HK-2 (cell line): Measurements from ENCODE around the gene WDR44.
"Not testable (repeated sequence)": the region's sequence is repeated elsewhere in the genome, so short reads cannot be mapped to it uniquely, and the experiment has no call there.

Experiments
- DNase-seq: peaks from one replicate; pipeline ENCODE4 v3.0.0-alpha.2; 2018; ENCODE audit not compliant: unreplicated experiment

WDR44 gene, protein sequence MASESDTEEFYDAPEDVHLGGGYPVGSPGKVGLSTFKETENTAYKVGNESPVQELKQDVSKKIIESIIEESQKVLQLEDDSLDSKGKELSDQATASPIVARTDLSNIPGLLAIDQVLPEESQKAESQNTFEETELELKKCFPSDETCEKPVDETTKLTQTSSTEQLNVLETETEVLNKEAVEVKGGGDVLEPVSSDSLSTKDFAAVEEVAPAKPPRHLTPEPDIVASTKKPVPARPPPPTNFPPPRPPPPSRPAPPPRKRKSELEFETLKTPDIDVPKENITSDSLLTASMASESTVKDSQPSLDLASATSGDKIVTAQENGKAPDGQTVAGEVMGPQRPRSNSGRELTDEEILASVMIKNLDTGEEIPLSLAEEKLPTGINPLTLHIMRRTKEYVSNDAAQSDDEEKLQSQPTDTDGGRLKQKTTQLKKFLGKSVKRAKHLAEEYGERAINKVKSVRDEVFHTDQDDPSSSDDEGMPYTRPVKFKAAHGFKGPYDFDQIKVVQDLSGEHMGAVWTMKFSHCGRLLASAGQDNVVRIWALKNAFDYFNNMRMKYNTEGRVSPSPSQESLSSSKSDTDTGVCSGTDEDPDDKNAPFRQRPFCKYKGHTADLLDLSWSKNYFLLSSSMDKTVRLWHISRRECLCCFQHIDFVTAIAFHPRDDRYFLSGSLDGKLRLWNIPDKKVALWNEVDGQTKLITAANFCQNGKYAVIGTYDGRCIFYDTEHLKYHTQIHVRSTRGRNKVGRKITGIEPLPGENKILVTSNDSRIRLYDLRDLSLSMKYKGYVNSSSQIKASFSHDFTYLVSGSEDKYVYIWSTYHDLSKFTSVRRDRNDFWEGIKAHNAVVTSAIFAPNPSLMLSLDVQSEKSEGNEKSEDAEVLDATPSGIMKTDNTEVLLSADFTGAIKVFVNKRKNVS

DNA sequence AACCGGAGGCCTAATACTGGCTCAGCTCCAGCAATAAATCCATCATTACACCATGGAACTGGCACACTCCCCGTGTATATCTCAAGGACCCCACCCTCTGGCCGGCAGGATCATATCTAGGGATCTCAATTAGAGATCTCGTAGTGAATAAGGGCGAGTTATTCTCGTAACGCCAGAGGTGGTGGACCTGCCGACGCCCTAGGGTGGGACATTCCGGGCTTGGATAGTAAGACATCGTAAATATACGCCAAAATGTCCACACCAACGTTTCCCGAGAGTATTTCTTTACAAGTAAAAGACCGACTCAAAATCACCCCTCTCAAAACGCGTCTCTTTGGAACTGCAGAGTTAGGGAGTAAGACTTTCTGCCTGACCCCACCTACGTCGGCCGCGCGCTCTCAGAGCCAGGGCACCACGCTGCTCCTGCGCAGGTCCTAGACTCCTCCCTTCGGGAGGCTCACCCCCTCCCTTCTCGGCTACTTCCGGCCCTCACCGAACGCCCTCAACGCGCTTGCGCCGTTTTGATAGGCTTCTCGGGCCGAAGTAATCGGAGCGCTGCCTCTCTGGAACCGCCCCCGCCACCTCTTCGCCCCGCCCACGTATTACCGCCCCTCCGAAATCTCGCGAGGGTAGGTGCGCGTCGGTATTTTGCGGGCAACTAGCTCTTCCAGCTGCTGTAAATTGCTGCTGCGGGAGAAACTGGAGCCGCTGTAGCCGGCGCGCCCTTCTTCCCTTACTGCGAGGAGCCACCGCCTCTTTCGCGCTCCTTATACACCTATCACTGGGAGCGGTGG is at the start of gene WDR44:
TSS of gene WDR44 (plus strand) at position 643 of the 794 bp plus-strand sequence. CDS start 398 bp downstream, outside the sequence.
- peak; percentile 94 for DNase-seq

DNA sequence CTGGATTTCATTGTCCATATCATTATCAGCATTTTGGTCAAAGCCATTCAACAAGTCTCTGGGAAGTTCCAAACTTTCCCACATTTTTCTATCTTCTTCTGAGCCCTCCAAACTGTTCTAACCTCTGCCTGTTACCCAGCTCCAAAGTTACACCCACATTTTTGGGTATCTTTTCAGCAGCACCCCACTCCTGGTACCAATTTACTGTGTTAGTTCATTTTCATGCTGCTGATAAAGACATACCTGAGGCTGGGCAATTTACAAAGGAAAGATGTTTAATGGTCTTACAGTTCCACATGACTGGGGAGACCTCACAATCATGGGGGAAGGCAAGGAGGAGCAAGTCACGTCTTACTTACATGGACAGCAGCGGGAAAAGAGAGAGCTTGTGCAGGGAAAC is 40.1 kb upstream of the WDR44 start:
- not testable (repeated sequence) for DNase-seq

DNA sequence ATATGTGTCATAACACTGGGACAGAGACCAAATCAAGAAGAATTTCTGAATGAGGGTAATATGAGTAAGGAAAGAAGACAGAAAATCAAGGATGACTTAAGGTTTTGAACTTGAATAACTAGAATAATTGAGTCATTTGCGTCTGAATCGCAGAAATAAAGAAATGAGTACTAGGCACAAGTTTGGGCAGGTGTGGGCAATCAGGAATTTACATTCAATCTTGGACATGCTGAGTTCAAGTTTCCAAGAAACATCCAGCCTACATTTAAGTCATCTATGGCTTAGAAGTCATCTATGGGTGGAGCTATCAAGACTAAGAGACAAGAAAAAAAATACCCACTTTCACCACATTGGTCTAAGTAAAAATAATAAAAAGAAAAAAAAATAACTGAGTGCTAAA is 30.4 kb upstream of the WDR44 start:
- DNase-seq = no peak

DNA sequence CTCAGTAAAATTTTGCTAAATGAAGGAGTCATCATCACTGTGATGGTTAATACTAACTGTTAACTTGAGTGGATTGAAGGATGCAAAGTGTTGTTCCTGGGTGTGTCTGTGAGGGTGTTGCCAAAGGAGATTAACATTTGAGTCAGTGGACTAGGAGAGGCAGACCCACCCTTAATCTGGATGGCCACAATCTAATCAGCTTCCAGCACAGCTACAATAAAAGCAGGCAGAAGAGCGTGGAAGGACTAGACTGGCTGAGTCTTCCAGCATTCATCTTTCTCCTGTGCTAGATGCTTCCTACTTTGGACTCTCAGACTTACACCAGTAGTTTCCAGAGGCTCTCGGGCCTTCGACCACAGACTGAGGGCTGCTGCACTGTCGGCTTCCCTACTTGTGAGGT is 21.3 kb upstream of the WDR44 start:
- no peak for DNase-seq

DNA sequence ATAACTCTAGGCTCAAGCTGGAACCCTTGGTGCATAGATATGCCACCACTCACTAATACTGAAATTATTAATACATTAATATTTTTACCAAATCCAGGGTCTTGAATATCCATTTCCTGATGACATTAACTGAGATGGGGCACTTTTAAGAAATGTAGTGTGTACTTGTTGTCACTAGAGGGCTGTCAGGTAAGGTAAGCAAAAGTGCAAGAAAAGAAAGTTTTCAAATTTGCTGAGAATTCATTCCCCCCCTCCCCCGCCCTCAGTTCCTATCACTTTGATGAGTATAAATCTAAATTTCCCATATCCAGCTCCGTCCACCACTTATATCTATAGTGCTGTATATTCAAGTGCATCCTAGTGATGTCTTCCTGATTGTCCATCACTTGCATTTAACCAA is 20.5 kb upstream of the WDR44 start:
- no peak for DNase-seq

DNA sequence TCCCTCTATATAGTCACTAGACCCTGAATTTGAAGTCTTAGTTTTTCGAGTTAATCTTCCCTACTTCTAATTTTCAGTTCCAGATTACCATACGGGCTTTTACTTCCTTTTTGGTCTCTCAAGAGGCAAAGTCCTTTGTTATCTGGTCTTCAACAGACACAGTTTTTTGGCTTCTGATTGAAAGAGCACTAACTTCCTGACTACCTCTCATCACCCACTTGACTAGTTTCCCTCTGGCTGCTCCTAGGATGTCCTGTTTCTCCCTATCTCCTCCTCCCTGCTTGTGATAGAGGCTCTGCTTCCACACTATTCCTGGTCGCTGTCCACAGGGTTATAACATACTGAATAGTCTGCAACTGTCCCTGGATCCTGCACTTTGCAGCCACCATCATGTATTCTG is 16.7 kb upstream of the WDR44 start:
- no peak for DNase-seq

DNA sequence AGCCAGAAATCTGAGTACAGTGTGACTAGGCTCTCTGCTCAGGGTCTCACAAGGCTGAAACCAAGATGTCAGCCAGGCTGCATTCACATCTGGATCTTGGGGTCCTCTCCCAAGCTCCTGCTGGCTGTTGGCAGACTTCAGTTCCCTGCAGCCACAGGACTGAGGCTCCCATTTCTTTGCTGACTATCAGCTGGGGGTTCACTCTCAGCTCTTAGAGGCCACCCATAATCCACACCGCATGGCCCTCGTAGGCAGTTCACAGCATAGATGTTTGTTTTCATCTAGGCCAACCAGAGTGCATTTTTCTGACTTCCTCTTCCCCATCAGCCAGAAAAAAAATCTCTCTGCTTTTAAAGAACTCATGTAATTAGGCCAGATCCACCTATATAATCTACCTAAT is 8.2 kb upstream of the WDR44 start:
- no peak for DNase-seq

DNA sequence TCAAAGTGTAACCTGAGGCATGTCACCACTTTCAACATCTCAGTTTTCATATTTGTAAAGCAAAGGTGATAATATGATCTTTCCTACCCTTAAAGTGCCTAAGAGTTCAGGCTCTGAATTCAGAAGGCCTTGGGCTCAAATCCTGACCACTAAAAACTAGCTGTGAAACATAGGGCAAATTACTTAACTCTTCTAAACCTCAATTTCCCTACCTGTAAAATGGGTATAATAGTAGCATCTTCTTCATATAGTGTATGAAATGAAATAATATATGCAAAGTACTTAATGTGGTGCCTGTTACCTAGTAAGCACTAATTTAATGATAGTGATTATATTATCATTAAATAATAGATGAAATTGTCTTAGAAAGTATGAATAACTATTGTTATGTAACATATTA is 7.0 kb upstream of the WDR44 start:
- DNase-seq = no peak

DNA sequence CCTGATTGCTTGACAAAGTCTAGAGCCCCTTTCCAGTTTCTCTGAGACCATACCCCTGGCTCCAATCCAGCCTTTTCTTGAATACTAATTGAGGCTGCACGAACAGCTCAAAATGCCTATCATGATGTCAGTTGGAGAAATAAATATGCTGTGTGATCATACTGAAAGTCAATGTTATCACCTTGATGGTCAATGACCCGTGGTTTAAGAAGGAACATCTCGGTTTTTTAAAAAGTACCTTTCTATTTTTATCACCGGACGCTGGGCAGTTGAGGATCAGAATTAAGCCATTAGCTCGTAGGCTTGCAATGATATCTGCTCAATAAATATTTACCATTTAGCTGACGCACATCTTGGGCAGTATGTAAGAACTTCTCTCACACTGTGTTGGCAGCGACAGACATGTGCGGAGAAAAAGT is 852 bp upstream of the WDR44 start:
- DNase-seq = peak; percentile 1

DNA sequence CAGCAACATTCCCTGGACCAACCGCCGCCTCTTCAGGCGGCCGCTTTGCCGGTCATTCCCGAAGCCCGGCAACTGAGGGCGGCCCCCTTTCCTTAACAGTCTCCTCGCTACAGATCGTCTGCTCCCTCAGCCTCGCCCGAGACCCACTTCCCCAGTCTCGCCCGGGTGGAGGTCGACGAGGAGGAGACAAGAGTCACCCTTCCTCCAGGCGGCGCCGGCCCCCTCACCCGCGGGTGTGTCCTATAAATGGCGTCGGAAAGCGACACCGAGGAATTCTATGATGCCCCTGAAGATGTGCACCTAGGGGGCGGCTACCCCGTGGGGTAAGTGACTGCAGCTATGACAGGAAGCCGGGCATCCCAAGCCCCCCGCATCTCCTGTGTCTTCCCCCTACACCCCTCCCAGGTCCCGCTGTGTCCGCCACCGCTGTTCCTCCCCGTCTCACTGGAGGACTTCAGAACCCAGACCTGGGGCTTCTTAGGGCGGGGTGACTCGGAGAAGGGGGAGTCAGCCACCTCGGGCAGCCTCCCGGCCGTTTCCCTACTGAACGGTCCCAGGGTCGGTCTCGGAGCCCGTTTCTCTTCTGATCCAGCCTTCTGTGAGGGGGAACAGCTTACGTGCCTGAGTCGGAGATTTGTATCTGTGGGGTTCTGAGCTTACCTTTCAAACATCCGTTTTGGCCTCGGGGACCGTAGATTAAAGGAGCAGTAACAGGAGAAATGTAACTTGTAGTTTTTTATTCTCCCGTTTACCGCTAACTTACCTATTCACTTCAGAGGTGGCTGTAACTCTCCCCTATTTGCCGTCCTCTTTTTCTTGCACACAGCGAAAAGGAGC is 570 bp downstream of the WDR44 start:
- peak; percentile 32 for DNase-seq

DNA sequence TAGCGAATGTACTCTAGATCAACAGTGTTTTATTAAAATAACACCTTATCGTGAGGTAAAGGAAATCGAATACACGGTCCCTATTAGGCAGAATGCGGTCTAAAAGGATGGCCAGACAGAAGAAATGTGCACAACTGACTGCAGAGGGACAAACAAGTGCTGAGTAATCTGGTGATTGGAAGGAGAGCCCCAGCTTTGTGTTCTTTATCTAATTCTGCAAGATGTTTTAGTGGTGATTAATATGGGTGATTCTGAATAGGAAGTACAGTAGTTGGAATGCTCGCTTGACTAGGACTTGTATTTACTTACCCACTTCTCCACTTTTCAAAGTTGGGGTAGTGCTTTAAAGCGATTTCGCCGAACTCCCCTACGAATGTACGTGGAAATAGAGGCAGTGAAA is 1.2 kb downstream of the WDR44 start:
- DNase-seq = peak; percentile 3

DNA sequence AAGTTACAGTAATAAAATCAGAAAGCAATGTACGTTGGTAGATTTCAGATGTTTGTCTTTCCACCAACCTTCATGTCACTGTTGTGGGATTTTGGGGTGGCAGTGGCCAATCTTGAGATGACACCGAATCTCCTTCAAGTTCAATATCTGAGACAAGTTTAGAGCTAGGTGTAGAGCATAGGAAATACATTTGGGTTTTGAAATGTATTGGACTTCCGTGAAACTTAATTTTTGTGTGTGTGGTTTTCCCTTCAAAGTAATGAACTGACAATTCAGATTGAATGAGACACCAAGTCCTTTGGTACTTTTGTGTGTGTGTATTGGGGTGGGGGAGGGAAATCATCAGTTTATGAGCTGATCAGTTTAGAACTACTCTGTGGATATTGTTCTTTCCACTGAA is 1.8 kb downstream of the WDR44 start:
- no peak for DNase-seq

DNA sequence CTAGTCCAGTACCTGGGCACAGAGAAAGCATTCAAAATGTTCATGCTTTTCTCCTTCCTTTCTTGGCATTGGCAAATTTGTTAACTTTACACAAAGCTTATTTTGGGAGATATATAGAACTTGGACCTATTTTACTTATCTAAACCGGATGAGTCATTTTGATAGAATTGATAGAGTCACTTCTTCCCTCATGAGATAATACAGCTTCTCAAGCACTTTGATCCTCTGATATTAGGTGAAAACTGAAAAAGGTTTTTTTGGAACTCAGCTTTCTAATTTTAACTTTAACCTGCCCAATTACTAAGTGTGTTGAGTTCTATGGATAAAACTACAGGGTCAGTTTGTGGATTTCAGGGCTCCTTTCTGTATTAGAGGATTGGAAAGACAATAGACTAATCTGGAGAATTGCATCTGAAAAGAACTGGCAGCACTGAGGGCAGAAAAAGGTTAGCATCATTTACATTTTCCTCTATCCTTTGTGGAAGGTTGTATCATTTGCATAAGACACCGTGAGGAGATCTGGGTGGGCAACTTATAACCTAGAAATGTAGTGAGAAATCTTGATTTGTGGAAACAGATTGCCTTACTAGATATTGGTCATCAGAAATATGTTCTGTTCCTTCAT is 2.4 kb downstream of the WDR44 start:
- DNase-seq = no peak

DNA sequence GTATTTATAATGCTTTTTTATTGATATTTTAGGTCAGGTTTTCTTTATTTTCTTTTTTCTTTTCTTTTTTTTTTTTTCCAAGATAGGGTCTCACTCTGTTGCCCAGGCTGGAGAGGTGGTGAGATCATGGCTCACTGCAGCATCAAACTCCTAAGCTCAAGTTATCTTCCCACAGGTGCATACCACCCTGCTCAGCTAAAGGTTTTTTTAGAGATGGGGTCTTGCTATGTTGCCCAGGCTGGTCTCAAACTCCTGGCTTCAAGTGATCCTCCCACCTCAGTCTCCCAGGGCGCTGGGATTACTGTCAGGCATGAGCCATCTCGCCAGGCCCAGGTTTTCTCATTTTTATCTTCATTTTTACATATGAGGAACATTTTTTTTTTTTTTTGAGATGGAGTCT is 3.3 kb downstream of the WDR44 start:
- no peak for DNase-seq

DNA sequence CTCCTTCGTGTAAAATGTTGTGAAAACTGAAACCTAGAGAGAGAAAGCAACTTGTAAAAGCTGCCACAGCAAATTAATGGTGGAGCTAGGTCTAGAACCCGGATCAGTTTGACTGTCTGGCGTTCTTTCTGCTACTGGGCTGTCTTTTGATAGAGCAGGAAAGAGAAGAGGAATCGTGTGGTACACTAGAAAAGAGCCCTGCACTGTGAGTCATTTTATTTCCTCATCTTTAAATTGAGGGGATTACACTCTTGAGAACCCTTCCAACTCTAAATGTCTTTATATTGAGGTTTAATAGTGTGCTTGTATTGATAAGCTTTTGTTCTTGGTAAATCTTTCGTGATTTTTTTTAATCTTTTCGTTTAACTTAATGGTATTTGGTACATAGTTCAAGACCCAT is 4.3 kb downstream of the WDR44 start:
- no peak for DNase-seq

DNA sequence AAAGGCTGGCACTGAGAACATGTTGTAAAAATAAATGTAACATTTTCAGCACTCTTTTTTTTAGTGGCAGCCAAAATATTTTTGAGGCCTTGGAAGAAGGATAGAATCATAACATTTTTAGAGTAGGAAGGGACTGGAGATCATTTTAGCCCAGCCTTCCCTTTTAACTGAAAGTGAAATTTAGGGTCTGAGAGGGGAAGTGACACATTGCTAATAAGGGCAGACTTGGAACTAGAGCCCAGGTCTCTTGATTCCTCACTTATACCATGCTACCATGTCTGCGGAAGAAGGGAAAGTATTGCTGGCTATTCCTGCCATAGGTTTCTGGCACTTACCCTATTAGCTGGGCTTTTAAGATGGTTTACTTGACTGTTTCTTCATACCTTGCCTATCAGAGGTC is 4.8 kb downstream of the WDR44 start:
- no peak for DNase-seq

DNA sequence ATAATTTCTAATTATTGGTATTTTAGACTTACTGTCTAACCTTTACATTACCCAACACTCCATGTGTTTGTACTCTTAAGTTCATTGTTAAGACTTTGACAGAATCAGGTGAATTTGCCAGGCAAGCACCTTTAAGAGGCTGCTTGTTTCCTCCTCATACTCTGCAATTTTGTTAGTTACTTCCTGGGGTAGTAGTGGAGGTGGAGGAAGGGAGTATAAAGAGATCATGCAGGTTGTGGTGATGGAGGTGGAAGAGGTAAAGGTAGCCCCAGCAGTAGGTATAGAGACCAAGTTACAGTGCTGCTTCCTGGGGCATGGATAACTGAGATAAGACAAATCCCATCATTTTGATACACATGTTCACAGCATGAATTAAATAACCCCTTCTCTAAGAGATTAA is 6.7 kb downstream of the WDR44 start:
- no peak for DNase-seq

DNA sequence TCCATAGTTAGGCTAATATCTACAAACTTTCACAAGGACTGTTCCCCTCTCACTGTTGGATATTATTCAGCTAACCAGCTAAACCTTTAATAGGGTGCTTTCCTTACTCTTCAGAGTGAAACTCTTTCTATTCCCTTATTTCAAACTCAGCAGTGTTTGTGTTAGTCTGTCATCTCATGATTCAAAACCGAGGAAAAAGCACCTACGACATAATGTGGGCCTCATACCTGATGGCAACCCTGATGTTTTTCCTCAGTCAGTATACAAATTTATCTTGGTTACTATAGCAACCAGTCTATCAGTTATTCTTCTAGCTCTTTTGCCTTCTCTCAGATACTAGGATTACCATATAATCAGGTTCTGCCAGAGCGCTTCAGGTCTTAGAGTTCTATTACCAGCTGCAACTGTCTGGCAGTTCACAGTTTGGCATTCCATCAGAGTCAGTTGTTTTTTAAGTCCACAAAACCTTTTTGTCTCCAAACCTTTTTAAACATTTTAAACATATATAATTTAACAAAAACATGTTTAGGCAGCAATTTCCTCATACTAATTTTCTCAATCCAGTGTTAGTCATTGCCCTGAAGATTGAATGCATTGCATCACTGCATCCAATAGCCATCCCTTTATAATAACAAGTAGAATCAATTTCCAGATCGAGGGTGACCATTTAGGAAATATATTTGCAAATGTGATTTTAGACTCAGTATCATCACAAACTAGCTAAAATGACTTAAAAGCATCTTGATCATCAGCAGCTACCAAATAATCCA is 7.4 kb downstream of the WDR44 start:
- DNase-seq = no peak

DNA sequence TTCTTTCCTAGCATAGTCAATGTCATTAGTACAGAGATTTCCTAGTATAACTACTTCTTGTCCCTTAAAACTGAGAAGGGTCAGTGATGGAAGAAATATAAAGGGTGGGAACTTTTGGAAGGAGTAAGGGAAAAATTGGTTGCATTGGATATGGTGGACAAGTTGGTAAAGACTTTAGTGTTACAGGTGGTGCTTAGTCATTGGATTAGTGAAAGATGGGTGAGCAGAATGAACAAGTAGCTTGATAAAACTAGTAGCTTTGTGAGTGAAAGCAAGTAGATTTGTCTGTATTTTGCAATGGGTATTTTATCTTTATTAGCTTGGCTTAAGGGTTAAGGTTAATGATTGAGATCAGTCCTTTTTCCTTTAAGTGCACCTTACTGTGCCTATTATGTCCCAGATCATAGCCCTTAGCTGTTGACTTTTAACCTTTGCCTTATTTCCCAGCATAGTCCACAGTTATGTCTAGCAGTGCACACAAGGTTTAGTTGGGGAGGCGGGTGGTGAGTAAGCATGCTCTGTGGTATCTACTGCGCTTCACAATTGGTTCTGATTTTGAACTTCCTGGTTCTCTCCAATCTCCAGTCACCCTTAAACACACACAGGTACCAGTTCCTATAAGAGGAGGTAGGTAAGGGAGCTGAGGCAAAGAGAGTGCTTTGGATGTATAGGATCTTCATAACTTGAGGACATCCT is 9.5 kb downstream of the WDR44 start:
- no peak for DNase-seq
